Progenitor cell of endocrine pancreas (in vitro differentiated cells): ENCODE data around the gene RYR3. TPM values are rescaled to one million over a fixed set of nuclear protein-coding genes. Genes with fewer than 3 reads are reported as not detected.

Experiments
- DNase-seq: peaks from one replicate; pipeline ENCODE4 v3.0.0; 2021; ENCODE audit warnings: low spot score; ENCODE audit not compliant: unreplicated experiment
- H3K27ac Mint-ChIP-seq: 2 replicates; pipeline ENCODE4 v1.8.0; 2021; ENCODE audit warnings: mild to moderate bottlenecking, moderate library complexity, mixed read lengths
- H3K27me3 Mint-ChIP-seq: 2 replicates; pipeline ENCODE4 v1.8.0; 2021; ENCODE audit warnings: mixed read lengths
- H3K36me3 Mint-ChIP-seq: 2 replicates; pipeline ENCODE4 v1.8.0; 2022; ENCODE audit warnings: mixed read lengths; ENCODE audit not compliant: insufficient read depth
- H3K4me1 Mint-ChIP-seq: 2 replicates; pipeline ENCODE4 v1.8.0; 2021; ENCODE audit warnings: low read depth, mixed read lengths
- H3K4me3 Mint-ChIP-seq: 2 replicates; pipeline ENCODE4 v1.8.0; 2021; ENCODE audit warnings: low read depth, mild to moderate bottlenecking, moderate library complexity, mixed read lengths
- H3K9me3 Mint-ChIP-seq: 2 replicates; pipeline ENCODE4 v1.8.0; 2021; ENCODE audit warnings: low read depth, mixed read lengths
- CTCF ChIP-seq: fragments of 200-600 bp; sonication (generic); IDR thresholded peaks from one replicate; pipeline ENCODE4 v1.5.0; 2021; ENCODE audit warnings: antibody characterized with exemption, mild to moderate bottlenecking; ENCODE audit not compliant: unreplicated experiment
- total RNA-seq: library from RNA; stranded (reverse); gene quantifications from 2 replicates; pipeline ENCODE4 v1.2.1, GENCODE V29; 2021

RYR3 gene
- total RNA-seq, 1 donor from 2014 or later, result 0.07 TPM

DNA sequence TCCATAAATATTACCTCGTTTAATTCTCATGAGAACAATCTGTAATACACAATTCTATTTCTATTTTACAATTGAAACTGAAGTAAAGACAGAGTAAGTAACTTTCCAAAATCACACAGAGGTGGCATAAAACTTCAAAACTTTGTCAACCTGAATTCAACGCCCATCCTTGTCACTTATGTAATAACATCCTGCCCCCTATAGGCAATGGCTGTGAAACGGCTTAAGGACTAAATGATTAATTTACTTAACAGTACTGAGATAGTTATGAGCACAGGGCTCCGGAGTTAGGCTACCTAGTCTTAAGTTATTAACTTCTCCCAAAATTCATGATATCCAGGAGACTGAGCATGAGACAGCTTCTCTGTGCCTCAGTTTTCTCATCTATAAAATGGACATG lies 364.5 kb downstream of the RYR3 start:
- TF ChIP-seq CTCF, result peak; percentile 43
- no peak for DNase-seq
- peaks cover 14% of the 10 kb centered on the region for H3K27me3 Mint-ChIP-seq

GRCh38 chr15:33677238-33677830 lies 366.6 kb downstream of the RYR3 start:
- Mint-ChIP-seq H3K9me3 (no peaks in the 10 kb centered on the region), H3K4me3 (no peak overlapping the region), H3K4me1 (peaks cover 19% of the 10 kb centered on the region), H3K36me3 (no peaks in the 10 kb centered on the region), H3K27ac (no peak overlapping the region), H3K27me3 (peaks cover 12% of the 10 kb centered on the region)
- no peak for TF ChIP-seq CTCF
- no peak for DNase-seq

More for the DNA sequence above, 364.5 kb downstream of the RYR3 start:
- Mint-ChIP-seq H3K36me3 (no peaks in the 10 kb centered on the region), H3K27ac (no peak overlapping the region), H3K4me1 (peaks cover 4% of the 10 kb centered on the region), H3K9me3 (no peaks in the 10 kb centered on the region), H3K4me3 (no peak overlapping the region)

GRCh38 chr15:33678176-33678575 lies 367.4 kb downstream of the RYR3 start:
- H3K4me3 Mint-ChIP-seq, result no peak overlapping the region
- no peak for TF ChIP-seq CTCF
- no peaks in the 10 kb centered on the region for H3K36me3 Mint-ChIP-seq
- H3K27me3 Mint-ChIP-seq, result peaks cover 12% of the 10 kb centered on the region
- DNase-seq, result no peak
- H3K4me1 Mint-ChIP-seq, result peaks cover 19% of the 10 kb centered on the region
- H3K27ac Mint-ChIP-seq, result no peak overlapping the region
- H3K9me3 Mint-ChIP-seq, result no peaks in the 10 kb centered on the region

DNA sequence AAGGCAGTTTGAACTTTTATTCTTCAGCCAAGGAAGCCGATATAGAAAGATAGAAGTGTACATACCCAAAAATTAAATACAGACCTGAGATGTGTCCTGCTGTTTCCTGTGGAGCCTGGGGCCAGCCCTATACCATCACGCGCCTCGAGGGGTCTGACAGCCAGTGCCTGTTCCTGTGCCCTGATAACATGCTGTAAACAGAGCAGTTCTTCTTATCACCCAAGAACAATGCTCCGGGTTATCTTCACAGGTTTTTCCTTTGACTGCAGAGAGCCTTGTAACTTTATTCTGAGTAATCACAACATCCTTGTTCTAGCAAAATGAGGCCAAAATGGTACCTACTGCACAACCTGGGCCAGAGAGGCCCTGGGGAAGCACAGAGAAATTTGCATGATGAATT lies 367.8 kb downstream of the RYR3 start:
- Mint-ChIP-seq H3K4me1 (peaks cover 19% of the 10 kb centered on the region), H3K36me3 (no peaks in the 10 kb centered on the region), H3K9me3 (no peaks in the 10 kb centered on the region), H3K27ac (no peak overlapping the region), H3K27me3 (peaks cover 12% of the 10 kb centered on the region), H3K4me3 (no peak overlapping the region)
- DNase-seq, result no peak
- TF ChIP-seq CTCF, result no peak

DNA sequence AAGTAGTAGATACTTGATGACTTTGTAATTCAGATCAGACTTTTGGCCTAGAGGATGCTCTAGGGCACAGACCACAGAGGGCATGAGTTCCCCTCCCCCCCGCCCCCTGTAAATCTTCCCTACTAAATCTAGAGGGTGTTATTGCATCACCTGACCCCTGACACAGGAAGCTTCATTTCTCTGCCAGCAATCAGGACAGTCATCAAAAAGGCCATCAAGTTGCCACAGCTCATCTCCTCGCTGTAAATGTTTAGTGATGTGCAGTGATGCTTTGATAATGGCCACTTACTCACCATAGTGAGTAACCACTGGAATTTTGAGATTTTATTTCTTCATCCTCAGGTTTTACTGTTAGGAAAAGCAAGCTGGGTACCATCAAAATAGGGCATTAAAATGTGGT lies 368.3 kb downstream of the RYR3 start:
- Mint-ChIP-seq H3K4me3 (no peak overlapping the region), H3K27ac (no peak overlapping the region), H3K4me1 (peaks cover 19% of the 10 kb centered on the region), H3K36me3 (no peaks in the 10 kb centered on the region), H3K27me3 (peaks cover 12% of the 10 kb centered on the region), H3K9me3 (no peaks in the 10 kb centered on the region)
- DNase-seq, result no peak
- no peak for TF ChIP-seq CTCF
